ENCODE results near the gene TUBE1.

DNA sequence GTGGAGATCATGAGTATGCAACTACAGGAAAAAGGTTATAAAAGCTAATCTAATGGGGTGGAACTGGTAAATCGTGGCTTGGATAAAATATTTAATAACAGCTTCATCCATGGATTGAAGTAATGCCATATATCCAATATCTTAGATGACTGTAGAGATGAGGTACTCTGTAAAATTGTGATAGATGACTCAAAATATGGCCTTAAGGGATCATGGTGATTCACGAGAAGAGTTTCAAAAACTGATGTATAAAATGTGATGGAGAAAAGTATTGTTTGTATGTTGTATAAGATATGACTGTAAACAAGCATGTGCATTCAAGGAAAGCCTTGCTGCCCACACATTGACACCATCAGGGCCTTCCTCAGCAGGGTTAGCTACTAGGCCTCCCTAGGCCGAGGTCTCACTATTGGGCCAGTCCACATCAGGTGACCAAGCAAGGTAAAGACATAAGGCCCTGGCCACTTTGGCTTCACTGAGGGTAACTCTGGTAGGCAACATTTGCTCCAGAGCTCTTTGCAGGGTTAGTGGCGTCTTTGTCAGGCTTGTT lies 51.1 kb downstream of the TUBE1 start:
- TF ChIP-seq CTCF (conservative IDR thresholded peaks at IDR 0.05; ENCODE audit: low read depth, low read length) (no peak), CEBPB (IDR thresholded peaks at IDR 0.05; ENCODE audit: low read depth, low read length) (no peak), MAFK (IDR thresholded peaks at IDR 0.05; ENCODE audit: low read depth, low read length) (no peak), POLR2A (IDR thresholded peaks at IDR 0.05; ENCODE audit: low read depth, low read length) (no peak), BHLHE40 (IDR thresholded peaks at IDR 0.05; ENCODE audit: low read depth, low read length) (no peak), FOS (IDR thresholded peaks at IDR 0.05; ENCODE audit: low read depth, low read length) (no peak), NFE2L2 (IDR thresholded peaks at IDR 0.05; ENCODE audit: low read depth, low read length) (no peak), RAD21 (IDR thresholded peaks at IDR 0.05; ENCODE audit: low read length) (no peak), MXI1 (IDR thresholded peaks at IDR 0.05; ENCODE audit: borderline replicate concordance, low read depth, low read length) (no peak), RCOR1 (IDR thresholded peaks at IDR 0.05; ENCODE audit: insufficient replicate concordance, low read length) (no peak), RFX5 (IDR thresholded peaks at IDR 0.05; ENCODE audit: low read depth, low read length) (no peak)
- TF ChIP-seq, protein P1, sequence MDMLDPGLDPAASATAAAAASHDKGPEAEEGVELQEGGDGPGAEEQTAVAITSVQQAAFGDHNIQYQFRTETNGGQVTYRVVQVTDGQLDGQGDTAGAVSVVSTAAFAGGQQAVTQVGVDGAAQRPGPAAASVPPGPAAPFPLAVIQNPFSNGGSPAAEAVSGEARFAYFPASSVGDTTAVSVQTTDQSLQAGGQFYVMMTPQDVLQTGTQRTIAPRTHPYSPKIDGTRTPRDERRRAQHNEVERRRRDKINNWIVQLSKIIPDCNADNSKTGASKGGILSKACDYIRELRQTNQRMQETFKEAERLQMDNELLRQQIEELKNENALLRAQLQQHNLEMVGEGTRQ (IDR thresholded peaks at IDR 0.05; ENCODE audit: low read depth, low read length), result no peak

Data from IMR-90 (cell line).